ENCODE data around the gene HLA-F.

Gene HLA-F

DNA sequence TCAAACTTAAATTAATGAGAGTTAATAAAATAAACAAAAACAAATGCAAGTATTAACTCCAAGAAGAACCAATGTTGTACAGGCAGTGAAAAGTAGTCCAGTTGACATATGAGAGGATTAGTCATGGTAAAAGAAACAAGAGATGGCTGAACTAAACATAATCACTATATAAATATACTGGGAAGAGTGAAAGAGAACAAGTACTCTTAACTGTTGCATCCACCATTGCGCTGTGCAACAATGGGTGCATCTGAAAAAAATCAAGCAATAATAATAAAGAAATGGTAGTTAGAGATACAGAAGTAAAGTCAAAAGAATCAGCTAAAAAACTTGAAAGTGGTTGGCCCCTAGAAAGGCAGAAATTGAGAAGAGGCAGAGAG is 16.6 kb downstream of the HLA-F start:
- TF ChIP-seq ZFX (IDR thresholded peaks at IDR 0.05) = no peak
- TF ChIP-seq, protein P1, sequence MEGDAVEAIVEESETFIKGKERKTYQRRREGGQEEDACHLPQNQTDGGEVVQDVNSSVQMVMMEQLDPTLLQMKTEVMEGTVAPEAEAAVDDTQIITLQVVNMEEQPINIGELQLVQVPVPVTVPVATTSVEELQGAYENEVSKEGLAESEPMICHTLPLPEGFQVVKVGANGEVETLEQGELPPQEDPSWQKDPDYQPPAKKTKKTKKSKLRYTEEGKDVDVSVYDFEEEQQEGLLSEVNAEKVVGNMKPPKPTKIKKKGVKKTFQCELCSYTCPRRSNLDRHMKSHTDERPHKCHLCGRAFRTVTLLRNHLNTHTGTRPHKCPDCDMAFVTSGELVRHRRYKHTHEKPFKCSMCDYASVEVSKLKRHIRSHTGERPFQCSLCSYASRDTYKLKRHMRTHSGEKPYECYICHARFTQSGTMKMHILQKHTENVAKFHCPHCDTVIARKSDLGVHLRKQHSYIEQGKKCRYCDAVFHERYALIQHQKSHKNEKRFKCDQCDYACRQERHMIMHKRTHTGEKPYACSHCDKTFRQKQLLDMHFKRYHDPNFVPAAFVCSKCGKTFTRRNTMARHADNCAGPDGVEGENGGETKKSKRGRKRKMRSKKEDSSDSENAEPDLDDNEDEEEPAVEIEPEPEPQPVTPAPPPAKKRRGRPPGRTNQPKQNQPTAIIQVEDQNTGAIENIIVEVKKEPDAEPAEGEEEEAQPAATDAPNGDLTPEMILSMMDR (conservative IDR thresholded peaks at IDR 0.05) = no peak

DNA sequence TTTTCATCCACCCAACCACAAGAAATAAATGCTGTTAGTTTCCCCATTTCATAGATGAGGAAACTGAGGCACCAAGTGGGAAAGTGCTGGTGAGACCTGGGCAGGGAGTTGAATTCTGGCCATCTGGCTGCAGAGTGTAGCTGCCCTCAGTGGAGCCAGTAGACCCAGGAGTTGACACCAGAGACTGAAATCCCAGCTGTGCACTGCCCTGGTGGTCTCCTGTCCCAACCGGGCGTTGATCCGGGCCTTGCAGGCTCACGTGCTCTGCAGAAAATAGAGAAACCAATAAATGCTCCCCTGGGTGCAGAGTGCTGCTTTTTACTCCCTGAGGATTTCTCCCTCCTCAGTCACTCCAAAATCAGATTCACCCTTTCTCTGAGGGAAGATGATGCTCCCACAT is 18.4 kb downstream of the HLA-F start:
- no peak overlapping the region for H3K27ac ChIP-seq
- TF ChIP-seq, protein P1 (conservative IDR thresholded peaks at IDR 0.05) = no peak
- TF ChIP-seq ZFX (IDR thresholded peaks at IDR 0.05) = no peak

More for the DNA sequence above, 16.6 kb downstream of the HLA-F start:
- H3K27ac ChIP-seq = no peak overlapping the region

DNA sequence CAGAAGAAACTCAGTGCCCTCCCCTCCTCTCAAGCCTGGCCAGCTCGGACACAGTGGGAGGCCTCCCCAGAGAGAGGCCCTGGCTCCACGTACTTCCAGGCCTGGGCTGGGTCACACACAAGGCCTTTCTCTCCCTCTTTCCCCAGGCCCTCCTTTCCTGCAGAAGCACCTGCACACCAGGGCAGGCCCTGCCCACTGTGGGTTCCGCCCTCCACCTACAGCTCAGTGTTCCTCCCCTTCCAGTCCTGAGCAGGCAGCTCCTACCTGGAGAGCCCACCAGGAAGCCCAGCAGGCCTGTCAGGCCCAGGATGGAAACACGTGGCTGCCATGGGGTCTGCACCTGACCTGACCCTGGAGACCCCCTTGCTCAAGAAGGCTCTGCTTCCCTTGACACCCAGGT is 18.9 kb downstream of the HLA-F start:
- TF ChIP-seq, protein P1 (conservative IDR thresholded peaks at IDR 0.05) = no peak
- TF ChIP-seq ZFX (IDR thresholded peaks at IDR 0.05) = no peak
- no peak overlapping the region for H3K27ac ChIP-seq

DNA sequence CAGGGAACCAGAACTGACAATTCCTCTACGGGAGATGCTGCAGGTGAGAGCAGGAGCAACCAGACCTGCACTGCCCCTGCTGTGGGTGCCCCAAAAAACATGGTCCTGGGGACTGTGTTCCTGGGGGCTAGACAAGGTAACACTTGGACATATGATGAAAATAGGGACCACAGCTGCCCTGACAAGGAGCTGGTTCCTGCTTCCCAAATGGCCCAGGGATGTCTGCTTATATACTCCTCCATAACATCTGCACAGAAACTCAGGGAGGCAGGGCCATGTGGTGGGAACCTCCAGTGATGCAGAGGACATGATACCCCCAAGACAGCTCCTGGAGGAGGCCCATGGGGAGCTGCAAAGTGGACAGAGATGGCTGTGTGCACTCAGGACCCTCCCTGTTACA is 19.8 kb downstream of the HLA-F start:
- no peak overlapping the region for H3K27ac ChIP-seq
- no peak for TF ChIP-seq ZFX (IDR thresholded peaks at IDR 0.05)
- TF ChIP-seq, protein P1 (conservative IDR thresholded peaks at IDR 0.05) = no peak

DNA sequence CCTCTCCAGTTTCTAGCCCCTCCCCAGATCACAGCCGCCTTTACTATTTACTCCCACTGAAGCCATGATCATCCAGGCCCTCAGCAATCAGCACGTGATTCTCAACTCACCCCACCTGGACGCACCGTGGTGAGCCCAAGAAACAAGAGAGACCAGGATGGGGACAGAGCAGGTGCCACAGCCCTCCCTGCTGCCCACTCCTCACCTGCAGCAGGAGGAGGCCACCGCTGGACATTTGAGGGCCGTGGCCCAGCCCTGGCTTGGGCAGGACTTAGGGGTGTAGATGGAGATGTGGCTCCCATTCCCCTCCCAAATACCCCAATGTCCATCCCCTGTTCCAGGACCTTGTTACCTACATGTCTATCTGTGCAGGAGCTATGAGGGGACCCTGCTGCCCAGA is 20.3 kb downstream of the HLA-F start:
- H3K27ac ChIP-seq = no peak overlapping the region
- TF ChIP-seq, protein P1 (conservative IDR thresholded peaks at IDR 0.05) = no peak
- no peak for TF ChIP-seq ZFX (IDR thresholded peaks at IDR 0.05)

DNA sequence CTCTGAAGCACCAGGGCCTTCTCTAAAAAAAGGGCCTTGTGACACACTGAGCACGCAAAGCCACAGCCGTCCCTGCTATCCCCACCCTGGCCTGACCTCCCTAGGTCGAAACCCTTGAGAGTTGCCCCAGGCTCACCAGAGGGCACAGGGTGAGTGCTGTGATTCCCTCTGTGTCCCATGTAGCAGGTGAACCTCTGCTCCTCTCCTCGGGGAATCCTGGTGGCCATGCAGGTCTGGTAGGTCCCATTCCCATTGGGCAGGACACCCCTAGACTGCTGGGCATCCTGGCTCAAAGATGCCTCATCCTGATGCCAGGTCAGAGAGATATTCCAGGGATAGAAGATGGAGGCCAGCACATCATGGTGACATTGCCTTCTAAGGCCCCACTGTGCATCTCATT is 20.9 kb downstream of the HLA-F start:
- H3K27ac ChIP-seq = no peak overlapping the region
- TF ChIP-seq, protein P1 (conservative IDR thresholded peaks at IDR 0.05) = no peak
- TF ChIP-seq ZFX (IDR thresholded peaks at IDR 0.05) = no peak

DNA sequence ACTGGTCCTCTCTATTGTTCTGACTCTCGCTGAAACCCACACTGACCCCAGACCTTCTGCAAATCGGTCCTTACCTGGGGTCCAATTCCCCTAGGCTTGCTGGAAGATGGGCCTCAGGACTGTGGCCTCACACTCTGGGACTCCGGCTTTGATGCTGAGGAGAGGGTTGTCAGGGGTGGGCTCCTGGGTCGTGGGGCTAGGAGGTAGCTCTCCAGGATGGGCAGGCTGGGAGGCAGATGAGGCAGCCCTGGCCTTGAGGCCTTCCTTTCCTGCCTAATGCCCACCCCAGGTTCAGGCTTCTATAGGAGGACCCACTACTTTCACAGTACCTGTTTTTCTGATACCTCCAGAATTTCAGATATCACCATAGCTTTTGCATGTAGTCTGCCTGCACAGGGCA is 21.4 kb downstream of the HLA-F start:
- TF ChIP-seq, protein P1 (conservative IDR thresholded peaks at IDR 0.05) = no peak
- TF ChIP-seq ZFX (IDR thresholded peaks at IDR 0.05) = no peak
- H3K27ac ChIP-seq = no peak overlapping the region
